Lung (tissue), 12 donors: ENCODE measurements around the gene GNAZ. TPM values are rescaled to one million over a fixed set of nuclear protein-coding genes. Genes with fewer than 3 reads are reported as not detected.

ENCODE experiments used
- ATAC-seq: fragments of 200-7000 bp; cut with Tn5 transposase; one replicate; pipeline ENCODE4 v1.9.1; 2020; ENCODE audit warnings: moderate number of reproducible peaks; ENCODE audit not compliant: insufficient read depth, low FRiP score
- DNase-seq, 3 donors: peaks; one replicate each; pipeline ENCODE4 v3.0.0-alpha.2; 2013 to 2017
- H3K27ac ChIP-seq, 2 donors: one replicate each; pipeline ENCODE4 v1.5.1; 2013; ENCODE audit warnings: mild to moderate bottlenecking in 2 of 2, moderate library complexity in 2 of 2, control low read depth in 1 of 2, inconsistent platforms in 1 of 2, low read depth in 1 of 2, low read length in 1 of 2
- H3K27me3 ChIP-seq, 3 donors: one replicate each; pipeline ENCODE4 v1.5.1; 2013; ENCODE audit warnings: low read length in 2 of 3; ENCODE audit not compliant: control insufficient read depth in 3 of 3, insufficient read depth in 3 of 3
- H3K36me3 ChIP-seq, 4 donors: one replicate each; pipeline ENCODE4 v1.5.1; 2013; ENCODE audit warnings: low read length in 4 of 4, mild to moderate bottlenecking in 1 of 4, moderate library complexity in 1 of 4; ENCODE audit not compliant: control insufficient read depth in 4 of 4, insufficient read depth in 4 of 4
- H3K4me1 ChIP-seq, 5 donors: one replicate each; pipeline ENCODE4 v1.5.1; 2013; ENCODE audit warnings: low read length in 5 of 5, mild to moderate bottlenecking in 2 of 5, moderate library complexity in 1 of 5; ENCODE audit not compliant: control insufficient read depth in 5 of 5, insufficient read depth in 5 of 5
- H3K4me3 ChIP-seq: one replicate; pipeline ENCODE4 v1.5.1; 2013; ENCODE audit warnings: mild to moderate bottlenecking, control low read depth, moderate library complexity
- H3K9ac ChIP-seq, 2 donors: one replicate each; pipeline ENCODE4 v1.5.1; 2013; ENCODE audit warnings: low read length in 2 of 2, control low read depth in 1 of 2; ENCODE audit not compliant: insufficient read depth in 1 of 2
- H3K9me3 ChIP-seq, 4 donors: one replicate each; pipeline ENCODE4 v1.5.1; 2013; ENCODE audit warnings: low read length in 3 of 4, mild to moderate bottlenecking in 1 of 4, moderate library complexity in 1 of 4; ENCODE audit not compliant: control insufficient read depth in 4 of 4, insufficient read depth in 3 of 4
- CTCF ChIP-seq: IDR thresholded peaks from 2 replicates; pipeline ENCODE4 v1.5.1; 2012; ENCODE audit warnings: mild to moderate bottlenecking; ENCODE audit errors: control extremely low read depth, extremely low read depth
- WGBS, 2 donors: extraction: QIAGEN DNeasy Blood & Tissue Kit; methylation state at CpG; one replicate each; pipeline ENCODE4 v1.1.7; 2013; 5-methylcytosine and 5-hydroxymethylcytosine counted together
- polyA plus RNA-seq, 2 donors: library from polyadenylated mRNA; stranded (reverse); fragments of 200-250 nt; gene quantifications; one replicate each; pipeline ENCODE4 v1.2.1, GENCODE V29; 2013
- total RNA-seq, 2 donors: library from RNA; depleted of rRNA in 1 of 2; stranded (reverse); fragments of >200 nt in 1 of 2; gene quantifications; one replicate each; pipeline ENCODE4 v1.2.1, GENCODE V29; 2014 to 2021
- donor health status: control.
- donor health status: control.
- donor health status: Bipolar disorder and iron deficiency.
- donor health status: healthy.
- donor health status: DM: yes; HTN: yes; CAD: no.

GNAZ gene
- total and polyA plus RNA-seq, 4 donors, result 0.77 to 5.0 (median 2.3) TPM

DNA sequence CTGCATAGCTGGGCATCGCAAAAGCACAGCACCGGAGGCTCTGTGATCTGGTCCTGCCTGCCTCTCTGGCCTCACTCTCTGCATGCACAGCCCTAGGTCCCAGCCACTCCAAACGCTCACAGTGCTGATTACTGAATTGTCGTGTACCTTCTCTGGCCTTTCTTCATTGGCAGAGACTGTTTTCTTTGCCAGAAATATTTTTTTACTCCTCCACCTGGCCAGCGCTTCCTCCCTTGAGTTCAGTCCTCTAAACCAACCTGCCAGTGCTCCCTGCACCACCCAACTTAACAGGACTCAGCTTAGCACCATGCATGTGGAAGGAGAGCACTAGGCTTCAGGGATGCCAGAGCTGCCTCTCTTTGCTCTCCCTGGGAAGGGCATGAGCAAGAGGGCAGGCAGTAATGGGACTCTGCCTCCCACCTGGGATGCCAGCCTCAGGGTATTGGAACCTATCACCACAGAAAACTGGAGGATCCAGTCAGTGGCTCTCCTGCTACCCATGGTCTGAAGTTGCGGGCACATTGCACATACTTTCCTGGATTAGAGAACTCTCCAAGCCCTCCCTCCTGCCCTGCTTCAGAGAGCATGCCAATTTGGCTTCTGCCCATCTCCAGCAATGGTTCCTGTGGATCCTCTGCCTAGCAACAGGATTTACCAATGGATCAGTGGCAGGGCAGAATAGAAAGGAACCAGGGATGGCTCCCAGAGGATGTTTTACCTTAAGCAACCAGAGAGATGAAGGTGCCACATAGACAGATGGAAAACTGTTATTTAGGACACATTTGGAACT, 37.0 kb upstream of the GNAZ start:
- TF ChIP-seq CTCF, result no peak
- 84 to 94% methylated on average over 6 of the region's 6 CpGs for WGBS, 2 donors
- no peak overlapping the region for H3K27ac ChIP-seq
- H3K9ac ChIP-seq, result no peak overlapping the region
- no peak overlapping the region for H3K4me3 ChIP-seq
- H3K36me3 ChIP-seq, result no peaks in the 10 kb centered on the region
- H3K9me3 ChIP-seq, result peaks cover 0 to 2% (median 0%) of the 10 kb centered on the region in 4 donors
- no peak for ATAC-seq
- no peaks in the 10 kb centered on the region for H3K4me1 ChIP-seq
- no peaks in the 10 kb centered on the region for H3K27me3 ChIP-seq
- DNase-seq, result no peak

- Histone ChIP-seq H3K27me3 (no peaks in the 10 kb centered on the region), H3K4me1 (no peaks in the 10 kb centered on the region), H3K9me3 (peaks cover 0 to 2% (median 0%) of the 10 kb centered on the region in 4 donors), H3K4me3 (no peak overlapping the region), H3K36me3 (no peaks in the 10 kb centered on the region), H3K27ac (no peak overlapping the region), H3K9ac (no peak overlapping the region)
- ATAC-seq (no peak), DNase-seq (no peak)
- 93 to 99% methylated on average over 10 of the region's 10 CpGs for WGBS, 2 donors
- TF ChIP-seq CTCF, result no peak
These were observed 35.4 kb upstream of the GNAZ start for GRCh38 chr22:23034621-23035556.

- no peak overlapping the region for H3K9ac ChIP-seq
- no peaks in the 10 kb centered on the region for H3K4me1 ChIP-seq
- no peak overlapping the region for H3K27ac ChIP-seq
- TF ChIP-seq CTCF, result no peak
- no peaks in the 10 kb centered on the region for H3K36me3 ChIP-seq
- no peak for DNase-seq
- H3K4me3 ChIP-seq, result no peak overlapping the region
- H3K27me3 ChIP-seq, result no peaks in the 10 kb centered on the region
- ATAC-seq, result no peak
- peaks cover 0 to 2% (median 0%) of the 10 kb centered on the region in 4 donors for H3K9me3 ChIP-seq
- WGBS, 2 donors, result 68 to 80% methylated on average over 6 of the region's 6 CpGs
These were observed 34.6 kb upstream of the GNAZ start for GRCh38 chr22:23035557-23036277.
